GM18505 (cell line): ENCODE results near the gene MED15.

Experiments used
- ATAC-seq: cut with Tn5 transposase; IDR thresholded peaks from one replicate; pipeline ENCODE4 v1.9.1; 2021; ENCODE audit not compliant: unreplicated experiment
- POLR2A ChIP-seq: IDR thresholded peaks from 4 replicates; pipeline ENCODE4 v1.6.1; 2011; ENCODE audit warnings: borderline replicate concordance; ENCODE audit not compliant: insufficient read depth, insufficient read length; ENCODE audit errors: extremely low read depth

Gene MED15

DNA sequence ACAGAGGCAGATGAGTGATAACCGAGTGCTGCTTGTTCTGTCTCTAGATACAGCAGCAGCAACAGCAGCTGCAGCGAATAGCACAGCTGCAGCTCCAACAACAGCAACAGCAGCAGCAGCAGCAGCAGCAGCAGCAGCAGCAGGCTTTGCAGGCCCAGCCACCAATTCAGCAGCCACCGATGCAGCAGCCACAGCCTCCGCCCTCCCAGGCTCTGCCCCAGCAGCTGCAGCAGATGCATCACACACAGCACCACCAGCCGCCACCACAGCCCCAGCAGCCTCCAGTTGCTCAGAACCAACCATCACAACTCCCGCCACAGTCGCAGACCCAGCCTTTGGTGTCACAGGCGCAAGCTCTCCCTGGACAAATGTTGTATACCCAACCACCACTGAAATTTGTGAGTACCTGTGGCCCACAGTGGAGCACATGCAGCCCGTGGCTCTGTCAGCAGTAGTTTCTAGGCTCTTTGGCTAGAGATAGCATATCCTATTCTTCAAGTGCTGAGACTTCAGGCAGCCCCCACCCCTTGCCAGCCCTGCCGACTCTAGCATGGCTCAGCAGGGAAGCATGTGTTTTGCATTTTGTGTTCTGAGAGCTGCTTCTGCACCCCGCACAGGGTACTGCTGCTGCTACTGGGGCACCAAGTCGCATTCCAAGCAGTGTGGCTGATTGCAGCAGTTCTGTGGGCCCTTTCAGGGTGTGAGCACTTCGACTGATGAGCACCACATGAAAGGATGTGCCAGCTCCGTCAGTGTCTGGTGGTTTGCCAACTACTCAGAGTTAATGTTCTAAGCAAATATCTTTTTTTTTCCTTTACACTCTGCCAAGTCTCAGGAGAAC is 59.2 kb downstream of the MED15 start:
- no peak for ATAC-seq
- no peak for TF ChIP-seq POLR2A

DNA sequence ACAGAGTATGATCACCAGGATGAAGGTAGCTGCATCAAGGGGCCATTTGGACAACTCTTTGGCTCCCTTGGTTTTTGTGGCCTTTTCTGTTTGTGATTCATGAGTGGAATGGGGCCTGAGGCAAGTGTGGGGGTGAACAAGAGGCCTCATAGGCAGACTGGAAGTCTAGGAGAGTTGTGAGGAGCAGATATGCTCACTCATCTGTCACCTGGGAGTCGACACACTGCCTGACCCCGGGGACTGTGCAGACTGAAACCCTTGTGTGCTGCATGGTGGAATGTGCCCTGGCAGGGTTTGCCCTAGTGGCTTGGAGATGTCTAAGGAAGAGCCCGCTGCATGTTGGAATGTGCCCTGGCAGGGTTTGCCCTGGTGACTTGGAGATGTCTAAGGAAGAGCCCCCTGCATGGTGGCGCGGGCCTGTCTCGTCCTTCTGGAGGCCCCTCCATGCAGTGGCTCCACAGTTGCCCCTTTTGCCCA is 60.0 kb downstream of the MED15 start:
- no peak for TF ChIP-seq POLR2A
- no peak for ATAC-seq

DNA sequence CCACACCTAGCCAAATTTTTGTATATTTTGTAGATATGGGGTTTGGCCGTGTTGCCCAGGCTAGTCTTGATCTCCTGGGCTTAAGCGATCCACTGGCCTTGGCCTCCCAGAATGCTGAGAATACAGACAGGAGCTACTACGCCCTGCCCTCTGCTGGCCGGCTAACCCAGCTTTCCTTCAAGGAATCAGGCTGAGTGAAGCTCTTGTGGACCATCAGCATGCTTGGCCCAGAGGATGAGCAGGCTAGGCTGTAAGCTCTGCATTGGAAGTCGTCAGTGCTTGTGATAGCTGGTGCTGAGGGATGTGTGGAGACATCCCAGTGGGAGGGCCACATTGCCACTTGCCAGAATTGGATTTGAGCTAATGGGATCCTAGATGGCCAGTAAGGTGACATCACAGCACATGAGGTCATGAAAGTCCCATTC is 60.6 kb downstream of the MED15 start:
- no peak for ATAC-seq
- no peak for TF ChIP-seq POLR2A

DNA sequence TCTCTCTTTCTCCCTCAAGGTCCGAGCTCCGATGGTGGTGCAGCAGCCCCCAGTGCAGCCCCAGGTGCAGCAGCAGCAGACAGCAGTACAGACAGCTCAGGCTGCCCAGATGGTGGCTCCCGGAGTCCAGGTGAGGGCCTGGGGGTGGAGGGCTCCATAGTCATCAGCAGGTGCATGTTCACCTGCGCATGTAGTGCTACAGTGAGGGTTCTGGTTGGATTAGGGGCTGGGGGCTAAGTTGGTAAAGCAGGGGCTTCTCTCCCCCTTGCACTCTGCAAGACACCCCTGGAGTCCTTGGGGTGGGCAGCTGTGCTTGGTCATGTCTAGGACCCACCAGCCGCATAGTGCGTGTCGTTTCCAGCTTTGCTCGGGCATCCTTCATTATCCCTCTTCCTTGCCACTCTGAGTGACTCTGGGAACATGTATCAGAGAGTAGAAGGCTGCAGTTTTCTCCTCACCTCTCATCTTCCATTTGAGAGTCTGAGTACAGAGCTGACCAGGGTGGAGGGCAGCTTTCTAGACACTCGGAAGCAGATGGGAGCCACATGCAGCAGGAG is 61.2 kb downstream of the MED15 start:
- TF ChIP-seq POLR2A = no peak
- ATAC-seq = no peak

DNA sequence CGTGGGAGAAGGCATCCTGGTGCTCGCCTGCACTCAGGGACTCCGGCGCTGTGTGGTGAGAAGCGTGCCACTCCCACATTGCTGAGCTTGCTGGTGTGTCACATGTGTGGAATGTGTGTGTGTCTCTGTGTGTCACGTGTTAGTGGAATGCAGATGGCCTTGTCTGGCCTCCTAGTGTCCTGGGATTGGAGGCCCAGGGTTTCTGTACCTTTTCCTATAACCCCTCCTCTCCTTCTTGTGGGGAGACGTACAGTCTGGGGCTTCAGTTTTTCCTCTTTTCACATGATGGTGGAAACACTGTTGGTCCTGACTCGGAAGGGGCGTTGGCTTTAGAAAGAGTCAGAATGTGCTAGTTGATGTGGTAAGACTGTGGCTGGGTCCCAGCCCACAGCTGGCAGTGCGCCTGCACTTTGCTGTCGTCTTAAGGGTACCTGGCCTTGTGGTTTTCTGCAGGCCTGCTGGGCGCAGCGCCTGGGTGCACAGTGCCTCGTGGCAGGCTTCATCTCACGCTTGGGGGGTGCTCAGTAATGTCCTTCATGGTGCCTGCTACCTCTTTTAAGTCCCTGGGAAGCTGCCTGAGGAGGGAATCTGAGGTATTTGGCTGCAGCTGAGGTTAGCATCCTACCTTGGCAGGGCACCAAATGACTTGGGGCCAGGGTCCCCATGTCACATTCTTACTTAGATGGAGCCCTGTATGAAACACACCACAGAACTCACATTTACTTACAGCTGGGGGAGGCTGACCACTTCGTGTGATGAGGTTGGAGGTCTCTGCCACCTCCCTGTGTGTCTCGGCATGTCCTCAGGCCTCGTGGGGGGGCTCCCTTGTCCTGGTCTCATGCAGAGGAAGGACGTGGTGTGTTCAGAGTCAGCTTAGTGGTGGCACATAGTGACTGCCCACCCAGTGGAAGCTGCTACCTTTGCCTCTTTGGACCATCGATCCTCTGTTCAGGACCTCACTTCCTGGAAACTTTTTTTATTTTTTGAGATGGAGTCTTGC is 61.9 kb downstream of the MED15 start:
- TF ChIP-seq POLR2A = no peak

DNA sequence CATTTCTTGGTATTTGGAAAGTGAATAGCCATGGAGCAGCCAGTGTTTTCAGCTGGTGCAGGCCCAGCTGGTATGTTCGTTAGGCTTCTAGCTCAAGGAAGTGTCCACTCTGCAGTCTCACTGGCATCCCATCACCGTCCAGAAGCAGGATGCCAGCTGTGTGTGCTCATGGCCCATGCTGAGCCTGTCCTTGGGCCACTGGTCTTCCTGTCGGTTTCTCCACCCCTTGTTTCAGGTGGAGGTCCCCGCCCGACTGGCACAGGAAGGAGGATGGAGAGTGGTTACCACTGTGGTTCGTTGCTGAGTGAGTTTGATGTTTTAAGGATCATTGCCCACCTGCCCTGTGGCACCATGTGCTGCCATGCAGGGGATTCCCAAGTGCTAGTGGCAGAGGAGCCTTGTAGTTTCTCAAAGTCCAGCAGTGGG is 63.7 kb downstream of the MED15 start:
- TF ChIP-seq POLR2A = no peak
- ATAC-seq = no peak

More for the DNA sequence above, 61.9 kb downstream of the MED15 start:
- ATAC-seq = peak; percentile 64

DNA sequence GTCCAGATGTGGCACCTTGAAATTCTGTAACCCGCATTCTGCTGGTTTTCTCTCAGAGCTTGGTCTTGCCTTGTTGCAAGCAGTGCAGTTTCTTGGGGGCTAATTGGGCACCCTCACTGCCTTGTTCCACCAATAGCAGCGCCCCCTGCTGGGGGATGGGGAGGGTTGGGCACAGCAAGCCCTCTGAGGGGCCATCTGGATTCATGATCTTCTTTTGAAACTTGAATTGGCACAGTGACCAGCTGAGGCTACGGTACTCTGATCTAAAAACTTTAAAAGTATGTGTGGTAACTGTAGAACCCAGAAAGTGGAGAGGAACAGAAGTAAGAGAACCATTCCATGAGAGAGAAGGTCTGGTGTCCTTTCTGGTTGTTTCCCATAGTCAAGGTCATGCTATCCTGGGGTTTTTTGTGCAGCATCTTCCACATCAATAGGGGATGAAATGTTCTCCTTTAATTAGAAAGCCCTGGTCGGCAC is 64.2 kb downstream of the MED15 start:
- no peak for TF ChIP-seq POLR2A
- ATAC-seq = no peak

DNA sequence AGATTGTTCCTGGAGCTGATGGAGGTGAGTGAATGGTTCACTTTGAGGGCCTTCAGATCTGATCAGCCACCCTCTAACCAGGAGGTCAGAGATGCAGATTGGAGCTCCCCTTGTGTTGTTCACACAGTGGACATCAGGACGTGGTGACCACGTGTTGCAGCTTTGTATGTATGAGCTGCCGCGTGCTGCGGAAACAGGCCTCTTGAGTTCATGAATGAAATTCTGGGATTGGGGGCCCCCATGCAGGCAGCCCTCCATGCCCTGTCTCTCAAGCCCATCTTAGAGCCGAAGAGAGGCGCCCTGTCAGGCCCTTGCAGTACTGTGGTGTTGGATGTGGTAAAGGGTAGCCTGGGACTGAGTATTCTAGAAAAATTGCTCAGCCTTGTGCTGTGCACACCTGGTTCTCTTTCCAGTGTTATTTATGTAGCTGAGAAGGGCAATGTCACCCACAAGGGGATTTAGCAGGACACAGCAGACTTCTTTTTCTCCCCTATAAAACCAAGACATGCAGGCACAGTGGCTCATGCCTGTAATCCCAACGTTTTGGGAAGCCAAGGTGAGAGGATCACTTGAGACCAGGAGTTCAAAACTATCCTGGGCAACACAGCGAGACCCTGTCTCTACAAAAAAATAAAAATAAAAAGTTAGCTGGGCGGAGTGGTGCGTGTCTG is 64.9 kb downstream of the MED15 start:
- no peak for TF ChIP-seq POLR2A

DNA sequence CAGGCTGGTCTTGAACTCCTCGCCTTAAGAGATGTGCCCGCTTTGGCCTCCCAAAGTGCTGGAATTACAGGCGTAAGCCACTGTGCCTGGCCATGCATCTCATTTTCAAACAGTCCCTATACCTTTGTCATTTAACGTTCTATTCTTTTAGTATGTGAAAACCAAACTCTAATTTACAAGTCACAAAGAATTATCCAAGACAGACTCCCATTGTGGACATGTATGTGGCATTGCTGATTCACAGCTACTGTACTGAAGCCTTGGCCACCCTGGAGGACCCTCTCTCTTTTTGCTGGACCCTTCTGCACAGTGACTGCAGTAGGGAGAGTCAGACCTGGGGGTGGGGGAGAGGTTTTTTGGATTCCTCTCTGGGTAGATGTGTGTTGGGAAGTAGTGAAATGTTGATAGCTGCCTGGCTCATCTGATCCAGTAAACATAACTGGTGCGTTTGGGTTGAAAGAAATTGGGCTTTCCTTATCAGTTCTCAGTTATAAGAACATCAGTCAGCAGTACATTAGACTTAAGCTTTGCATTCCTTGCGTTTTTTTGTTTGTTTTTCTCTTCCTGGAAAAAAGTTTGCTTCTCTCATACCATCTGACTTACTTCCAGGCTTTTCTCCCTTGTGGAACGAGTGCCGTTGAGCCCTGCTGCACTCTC is 65.9 kb downstream of the MED15 start:
- TF ChIP-seq POLR2A = no peak
- ATAC-seq = no peak

More for the DNA sequence above, 64.9 kb downstream of the MED15 start:
- no peak for ATAC-seq

DNA sequence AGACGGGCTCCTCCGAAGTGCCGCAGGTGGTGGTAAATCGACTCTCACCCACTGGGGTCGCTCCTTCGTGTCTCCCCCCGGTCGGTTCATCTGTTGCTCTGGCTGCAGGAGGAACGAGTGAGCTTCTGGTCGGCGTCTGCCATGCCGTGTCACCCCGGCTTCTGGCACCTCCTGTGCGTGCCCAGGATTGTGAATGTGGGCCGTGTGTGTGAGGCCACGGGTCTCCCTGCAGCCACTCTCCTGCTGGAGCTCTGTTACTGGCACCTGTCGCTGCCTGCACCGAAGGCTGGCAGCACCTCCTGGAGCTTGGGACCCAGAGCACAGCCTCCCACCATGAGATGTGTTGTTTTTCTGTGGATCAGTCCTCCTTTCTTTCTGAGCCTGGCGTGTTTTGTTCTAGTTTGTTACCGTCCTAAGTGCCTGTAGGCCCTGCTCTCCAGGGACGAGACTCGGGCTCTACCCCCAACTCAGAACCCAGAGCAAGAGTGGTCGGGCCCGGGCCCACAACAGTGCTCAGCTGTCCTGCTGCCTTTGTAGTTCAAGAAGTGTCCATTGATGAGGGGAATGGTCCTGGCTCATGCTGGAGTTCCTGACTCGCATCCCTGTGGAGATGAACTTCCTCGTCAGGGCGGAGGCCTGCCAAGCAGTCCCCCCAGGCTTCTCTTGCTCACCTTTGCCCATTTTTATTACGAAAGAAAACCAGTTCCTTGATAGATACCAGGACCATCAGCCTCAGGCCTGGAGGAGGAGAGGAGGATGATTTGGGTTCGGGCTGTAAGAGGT is 66.6 kb downstream of the MED15 start:
- TF ChIP-seq POLR2A = no peak
- no peak for ATAC-seq

DNA sequence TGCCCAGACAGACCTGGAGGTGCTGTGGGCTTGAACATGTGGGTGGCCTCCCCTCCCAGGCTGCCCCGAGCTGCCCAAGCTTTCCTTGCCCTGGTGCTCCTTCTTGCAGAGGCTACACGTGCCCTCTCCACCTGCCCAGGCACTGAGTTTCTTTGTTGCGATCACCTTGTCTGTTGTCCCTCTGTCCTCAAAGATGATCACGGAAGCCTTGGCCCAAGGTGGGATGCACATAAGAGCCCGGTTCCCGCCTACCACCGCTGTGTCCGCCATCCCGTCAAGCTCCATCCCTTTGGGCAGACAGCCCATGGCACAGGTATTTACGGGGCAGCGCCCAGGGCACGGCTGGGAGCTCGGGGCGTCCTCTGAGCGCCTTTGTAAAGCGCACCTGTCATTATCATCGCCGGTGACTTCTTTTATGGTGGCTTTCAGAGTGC is 67.5 kb downstream of the MED15 start:
- no peak for ATAC-seq
- no peak for TF ChIP-seq POLR2A
